DMS 273 (cell line): ENCODE results near the gene SCYL2.
A peak's percentile ranks its signal among the peaks of the same experiment; 100 is the strongest.
"Not testable (repeated sequence)": the region's sequence is repeated elsewhere in the genome, so short reads cannot be mapped to it uniquely, and the experiment has no call there.

Source experiments
- DNase-seq: peaks from one replicate; lab custom pipeline; 2025; ENCODE audit not compliant: unreplicated experiment; lab: John Stamatoyannopoulos, UW

Gene SCYL2, protein sequence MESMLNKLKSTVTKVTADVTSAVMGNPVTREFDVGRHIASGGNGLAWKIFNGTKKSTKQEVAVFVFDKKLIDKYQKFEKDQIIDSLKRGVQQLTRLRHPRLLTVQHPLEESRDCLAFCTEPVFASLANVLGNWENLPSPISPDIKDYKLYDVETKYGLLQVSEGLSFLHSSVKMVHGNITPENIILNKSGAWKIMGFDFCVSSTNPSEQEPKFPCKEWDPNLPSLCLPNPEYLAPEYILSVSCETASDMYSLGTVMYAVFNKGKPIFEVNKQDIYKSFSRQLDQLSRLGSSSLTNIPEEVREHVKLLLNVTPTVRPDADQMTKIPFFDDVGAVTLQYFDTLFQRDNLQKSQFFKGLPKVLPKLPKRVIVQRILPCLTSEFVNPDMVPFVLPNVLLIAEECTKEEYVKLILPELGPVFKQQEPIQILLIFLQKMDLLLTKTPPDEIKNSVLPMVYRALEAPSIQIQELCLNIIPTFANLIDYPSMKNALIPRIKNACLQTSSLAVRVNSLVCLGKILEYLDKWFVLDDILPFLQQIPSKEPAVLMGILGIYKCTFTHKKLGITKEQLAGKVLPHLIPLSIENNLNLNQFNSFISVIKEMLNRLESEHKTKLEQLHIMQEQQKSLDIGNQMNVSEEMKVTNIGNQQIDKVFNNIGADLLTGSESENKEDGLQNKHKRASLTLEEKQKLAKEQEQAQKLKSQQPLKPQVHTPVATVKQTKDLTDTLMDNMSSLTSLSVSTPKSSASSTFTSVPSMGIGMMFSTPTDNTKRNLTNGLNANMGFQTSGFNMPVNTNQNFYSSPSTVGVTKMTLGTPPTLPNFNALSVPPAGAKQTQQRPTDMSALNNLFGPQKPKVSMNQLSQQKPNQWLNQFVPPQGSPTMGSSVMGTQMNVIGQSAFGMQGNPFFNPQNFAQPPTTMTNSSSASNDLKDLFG

GRCh38 chr12:100266835-100267602 is at the start of gene SCYL2, which contains the start of gene DEPDC4:
Gene SCYL2, plus strand, starts transcription at chr12:100267177. Its CDS starts 15,794 bp downstream, at chr12:100282971.
Gene DEPDC4, minus strand, starts transcription at chr12:100267079. Its CDS starts 3 bp downstream, at chr12:100267076.
- peak; percentile 93 for DNase-seq

DNA sequence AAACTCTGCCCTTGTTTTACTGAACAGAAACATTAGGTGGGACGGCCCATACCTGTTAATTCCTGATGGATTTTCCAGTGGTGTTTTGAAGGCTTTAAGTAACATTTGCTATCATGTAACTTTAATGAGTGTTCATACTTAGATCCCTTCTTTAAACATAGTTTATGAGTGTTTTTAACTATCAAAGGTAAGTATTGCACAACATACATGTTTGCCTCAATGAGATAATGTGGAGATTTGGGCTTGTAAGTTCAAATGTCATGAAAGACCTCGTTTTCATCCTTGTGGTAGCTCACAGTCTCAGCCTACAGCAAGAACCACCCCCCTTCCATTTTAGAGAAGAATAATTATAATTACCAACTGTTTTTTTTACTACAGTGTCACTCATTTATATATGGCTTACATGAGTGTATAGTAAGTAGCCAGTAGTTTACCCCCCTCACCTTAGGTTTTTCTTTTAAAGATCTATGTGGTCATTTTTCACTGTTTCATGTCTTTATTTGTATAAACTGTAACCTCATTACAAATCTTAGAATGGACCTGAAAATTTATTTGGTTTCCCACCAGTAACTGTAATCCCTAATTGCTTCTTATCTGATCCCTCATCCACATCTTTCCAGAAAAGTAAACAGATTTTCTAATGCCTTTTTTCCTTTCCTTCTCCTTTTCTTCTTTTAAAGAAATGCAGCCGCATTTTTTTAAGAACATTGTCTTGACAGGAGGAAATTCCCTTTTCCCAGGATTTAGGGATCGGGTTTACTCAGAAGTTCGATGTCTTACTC is 47.5 kb upstream of the SCYL2 start:
- no peak for DNase-seq

- DNase-seq: no peak
These were observed 45.5 kb upstream of the SCYL2 start for GRCh38 chr12:100221523-100221922.

GRCh38 chr12:100222173-100222572 is 44.8 kb upstream of the SCYL2 start:
- not testable (repeated sequence) for DNase-seq

- no peak for DNase-seq
These were observed 41.5 kb upstream of the SCYL2 start for GRCh38 chr12:100225491-100225890.

DNA sequence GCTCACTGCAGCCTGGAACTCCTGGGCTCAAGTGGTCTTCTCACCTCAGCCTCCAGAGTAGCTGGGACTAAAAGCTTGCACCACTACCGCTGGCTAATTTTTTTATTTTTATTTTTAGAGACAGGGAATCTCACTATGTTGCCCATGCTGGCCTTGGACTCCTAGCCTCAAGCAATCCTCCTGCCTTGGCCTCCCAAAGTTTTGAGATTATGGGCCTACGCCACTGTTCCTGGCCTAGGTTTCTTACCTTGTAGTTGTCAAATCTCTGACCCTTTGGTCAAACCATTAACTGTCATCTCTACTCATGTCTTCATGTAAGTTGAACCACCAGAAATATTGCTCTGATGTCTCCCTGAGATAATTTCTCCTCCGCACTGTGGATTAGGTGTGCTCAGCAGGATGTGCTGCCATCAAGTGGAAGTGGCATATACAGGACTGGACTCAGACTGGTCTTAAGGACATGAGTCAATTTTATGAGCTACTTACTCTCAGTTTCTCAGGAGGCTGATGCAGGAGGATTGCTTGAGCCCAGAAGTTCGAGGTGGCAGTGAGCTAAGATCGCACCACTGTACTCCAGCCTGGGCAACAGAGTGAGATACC is 37.8 kb upstream of the SCYL2 start:
- DNase-seq: peak; percentile 13

GRCh38 chr12:100229876-100230275 is 37.1 kb upstream of the SCYL2 start:
- no peak for DNase-seq

DNA sequence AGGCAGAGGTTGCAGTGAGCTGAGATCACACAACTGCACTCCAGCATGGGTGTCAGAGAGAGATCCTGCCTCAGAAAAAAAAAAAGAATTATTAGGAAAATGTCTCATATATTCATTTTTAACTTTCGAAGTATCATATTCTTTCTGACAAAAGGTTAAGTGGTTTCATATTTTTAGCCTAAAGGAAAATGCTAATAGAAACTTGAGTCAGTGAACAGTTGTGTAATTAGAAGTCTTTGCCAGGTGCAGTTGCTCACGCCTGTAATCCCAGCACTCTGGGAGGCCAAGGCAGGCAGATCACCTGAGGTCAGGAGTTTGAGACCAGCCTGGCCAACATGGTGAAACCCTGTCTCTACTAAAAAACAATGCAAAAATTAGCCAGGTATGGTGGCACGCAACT is 35.1 kb upstream of the SCYL2 start:
- DNase-seq: not testable (repeated sequence)

- DNase-seq: no peak
These were observed 32.8 kb upstream of the SCYL2 start for GRCh38 chr12:100234166-100234565.

GRCh38 chr12:100234591-100235304 is 32.2 kb upstream of the SCYL2 start:
- peak; percentile 63 for DNase-seq

DNA sequence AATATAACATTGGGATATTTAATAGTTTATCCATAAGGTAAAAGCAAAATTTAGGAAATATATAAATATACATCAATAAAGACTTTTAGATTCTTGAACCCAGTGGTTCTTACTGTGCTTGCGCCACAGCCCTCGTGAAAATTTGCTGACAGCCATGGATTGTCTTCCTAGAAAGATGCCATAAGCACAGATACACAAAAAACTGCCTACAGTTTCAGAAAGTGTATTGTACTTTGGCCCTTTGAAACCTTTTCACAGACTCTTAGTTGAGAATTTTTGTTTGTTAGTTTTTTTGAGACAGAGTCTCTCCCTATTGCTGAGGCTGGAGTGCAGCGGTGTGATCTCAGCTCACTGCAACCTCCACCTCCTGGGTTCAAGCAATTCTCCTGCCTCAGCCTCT is 28.2 kb upstream of the SCYL2 start:
- no peak for DNase-seq

DNA sequence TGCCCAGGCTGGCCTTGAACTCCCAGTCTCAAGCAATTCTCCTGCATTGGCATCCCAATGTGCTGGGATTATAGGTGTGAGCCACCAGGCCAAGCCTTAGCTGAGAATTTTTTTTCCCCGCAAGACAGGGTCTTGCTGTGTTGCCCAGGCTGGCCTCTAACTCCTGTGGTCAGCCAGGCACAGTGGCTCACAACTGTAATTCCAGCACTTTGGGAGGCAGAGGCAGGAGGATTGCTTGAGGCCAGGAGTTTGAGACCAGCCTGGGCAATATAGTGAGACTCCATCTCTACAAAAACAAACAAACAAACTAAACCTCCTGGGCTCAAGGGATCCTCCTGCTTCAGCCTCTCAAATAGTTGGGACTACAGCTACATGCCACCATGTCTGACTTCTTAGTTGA is 27.4 kb upstream of the SCYL2 start:
- DNase-seq: no peak

- DNase-seq: no peak
These were observed 23.8 kb upstream of the SCYL2 start for GRCh38 chr12:100243137-100243536.

GRCh38 chr12:100247765-100248164 is 19.2 kb upstream of the SCYL2 start:
- no peak for DNase-seq

DNA sequence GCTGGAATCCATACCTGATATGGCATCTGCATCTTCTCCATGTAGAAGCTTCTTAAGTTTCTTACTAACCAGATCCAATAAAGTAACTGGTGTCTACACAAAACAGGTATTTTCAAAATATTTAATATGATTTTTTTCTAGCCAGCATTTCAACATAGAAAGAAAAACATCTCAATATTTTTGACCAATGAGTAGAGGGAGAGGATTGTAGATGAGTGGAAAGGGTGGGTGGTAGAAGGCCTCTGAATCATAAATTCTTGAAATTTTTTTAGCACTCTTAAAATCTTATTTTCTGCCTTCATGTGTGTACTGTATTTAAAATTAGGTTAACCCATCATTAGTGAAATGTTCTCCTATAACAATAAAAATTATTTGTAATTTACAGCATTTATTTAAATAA is 18.1 kb upstream of the SCYL2 start:
- DNase-seq: no peak

- no peak for DNase-seq
These were observed 17.0 kb upstream of the SCYL2 start for GRCh38 chr12:100249941-100250340.

- peak; percentile 1 for DNase-seq
These were observed 15.1 kb upstream of the SCYL2 start for GRCh38 chr12:100251917-100252316.

DNA sequence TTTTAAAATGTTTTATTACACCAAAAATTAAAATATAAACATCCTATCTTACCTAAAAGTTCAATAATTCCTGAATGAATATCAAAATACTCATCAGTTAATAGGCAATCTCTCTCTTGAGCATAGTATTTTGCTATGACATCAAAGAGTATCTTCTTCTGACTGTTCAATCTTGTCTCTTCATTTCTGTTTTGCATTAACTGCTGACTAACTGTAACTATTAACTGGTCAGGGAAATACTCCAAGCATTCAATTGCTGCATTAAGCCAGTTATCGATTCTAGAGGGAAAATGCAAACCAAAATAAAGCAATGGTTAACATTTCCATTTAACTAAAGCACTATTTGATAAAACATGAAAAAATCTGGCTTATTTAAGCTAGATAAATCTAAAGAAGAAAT is 13.5 kb upstream of the SCYL2 start:
- no peak for DNase-seq

DNA sequence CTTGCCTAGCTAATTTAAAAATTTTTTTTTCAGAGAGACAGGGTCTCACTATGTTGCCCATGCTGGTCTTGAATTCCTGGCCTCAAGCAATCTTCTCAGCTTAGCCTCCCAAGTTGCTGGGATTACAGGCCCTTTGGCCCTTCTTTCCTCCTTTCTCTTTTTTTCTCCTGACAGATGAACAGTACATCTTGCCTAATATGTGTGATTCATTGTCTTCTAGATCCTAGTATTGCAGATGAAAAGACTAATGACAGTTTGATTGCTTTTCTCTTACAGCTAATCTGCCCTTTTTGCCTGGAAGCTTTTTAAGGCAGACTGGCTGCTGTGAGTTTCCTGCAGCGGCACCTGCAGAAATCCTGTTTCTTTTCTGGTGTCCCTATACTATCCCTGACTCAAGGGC is 12.1 kb upstream of the SCYL2 start:
- no peak for DNase-seq
